Tibial artery (tissue), 4 donors: Measurements from ENCODE around the gene ATP1B4.

Source experiments
- DNase-seq, 2 donors: peaks; one replicate each; pipeline ENCODE4 v3.0.0-alpha.2; 2019
- H3K27ac ChIP-seq, 2 donors: fragments of 200-600 bp; sonication (generic) in 1 of 2; 1 replicate in 1 of 2; 2 replicates in 1 of 2; pipeline ENCODE4 v1.5.1; 2018 to 2019; ENCODE audit warnings: mild to moderate bottlenecking in 1 of 2
- H3K27me3 ChIP-seq, 2 donors: fragments of 200-600 bp; sonication (generic) in 1 of 2; one replicate each; pipeline versions ENCODE4 v1.5.1 to v1.6.0; 2016 to 2019
- H3K36me3 ChIP-seq, 3 donors: fragments of 200-600 bp; sonication (generic) in 2 of 3; one replicate each; pipeline ENCODE4 v1.5.1; 2016 to 2019; ENCODE audit warnings: mild to moderate bottlenecking in 2 of 3
- H3K4me1 ChIP-seq, 4 donors: fragments of 200-600 bp; sonication (generic) in 2 of 4; 1 replicate in 3 of 4; 2 replicates in 1 of 4; pipeline ENCODE4 v1.5.1; 2016 to 2019
- H3K4me3 ChIP-seq, 2 donors: fragments of 200-600 bp; sonication (generic) in 1 of 2; 1 replicate in 1 of 2; 2 replicates in 1 of 2; pipeline ENCODE4 v1.5.1; 2018 to 2019; ENCODE audit warnings: mild to moderate bottlenecking in 2 of 2
- H3K9me3 ChIP-seq, 3 donors: fragments of 200-600 bp; sonication (generic) in 1 of 3; one replicate each; pipeline ENCODE4 v1.5.1; 2016 to 2019
- intact Hi-C: fragments of 100-400 bp; cut with DNase I; formaldehyde crosslinking; loops from one replicate; pipeline ENCODE4 v1.15.0; 2023; ENCODE audit warnings: low total_unique reads
- TF ChIP-seq, protein P1 (sequence below), 2 experiments: fragments of 200-600 bp in 1 of 2; fragments of 450-650 bp in 1 of 2; IDR thresholded peaks; one replicate each; pipeline ENCODE4 v1.5.1; 2017 to 2019; ENCODE audit warnings: antibody characterized with exemption in 2 of 2, mild to moderate bottlenecking in 1 of 2, moderate library complexity in 1 of 2

Gene ATP1B4

DNA sequence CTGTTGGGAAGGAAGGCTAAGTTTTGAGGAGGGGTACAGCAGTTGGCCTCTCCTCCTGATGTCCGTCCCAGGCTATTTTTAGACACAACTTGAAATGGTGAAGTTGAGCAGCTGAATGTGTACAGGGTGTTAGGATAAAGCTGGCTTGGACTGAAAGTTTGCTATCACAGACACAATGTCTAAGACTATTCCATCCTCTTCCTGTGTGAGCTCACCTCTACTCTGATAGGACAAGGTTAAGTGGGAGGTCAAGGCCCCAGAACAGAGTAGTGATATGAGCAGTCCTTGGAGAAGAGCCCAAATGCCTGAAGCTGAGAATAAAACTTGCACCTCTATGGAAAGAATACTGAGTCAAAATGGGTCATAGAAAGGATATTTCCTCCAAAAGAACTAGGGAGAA, 4.1 kb downstream of the ATP1B4 start:
- TF ChIP-seq, protein P1, sequence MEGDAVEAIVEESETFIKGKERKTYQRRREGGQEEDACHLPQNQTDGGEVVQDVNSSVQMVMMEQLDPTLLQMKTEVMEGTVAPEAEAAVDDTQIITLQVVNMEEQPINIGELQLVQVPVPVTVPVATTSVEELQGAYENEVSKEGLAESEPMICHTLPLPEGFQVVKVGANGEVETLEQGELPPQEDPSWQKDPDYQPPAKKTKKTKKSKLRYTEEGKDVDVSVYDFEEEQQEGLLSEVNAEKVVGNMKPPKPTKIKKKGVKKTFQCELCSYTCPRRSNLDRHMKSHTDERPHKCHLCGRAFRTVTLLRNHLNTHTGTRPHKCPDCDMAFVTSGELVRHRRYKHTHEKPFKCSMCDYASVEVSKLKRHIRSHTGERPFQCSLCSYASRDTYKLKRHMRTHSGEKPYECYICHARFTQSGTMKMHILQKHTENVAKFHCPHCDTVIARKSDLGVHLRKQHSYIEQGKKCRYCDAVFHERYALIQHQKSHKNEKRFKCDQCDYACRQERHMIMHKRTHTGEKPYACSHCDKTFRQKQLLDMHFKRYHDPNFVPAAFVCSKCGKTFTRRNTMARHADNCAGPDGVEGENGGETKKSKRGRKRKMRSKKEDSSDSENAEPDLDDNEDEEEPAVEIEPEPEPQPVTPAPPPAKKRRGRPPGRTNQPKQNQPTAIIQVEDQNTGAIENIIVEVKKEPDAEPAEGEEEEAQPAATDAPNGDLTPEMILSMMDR (IDR thresholded peaks at IDR 0.05) = no peak

DNA sequence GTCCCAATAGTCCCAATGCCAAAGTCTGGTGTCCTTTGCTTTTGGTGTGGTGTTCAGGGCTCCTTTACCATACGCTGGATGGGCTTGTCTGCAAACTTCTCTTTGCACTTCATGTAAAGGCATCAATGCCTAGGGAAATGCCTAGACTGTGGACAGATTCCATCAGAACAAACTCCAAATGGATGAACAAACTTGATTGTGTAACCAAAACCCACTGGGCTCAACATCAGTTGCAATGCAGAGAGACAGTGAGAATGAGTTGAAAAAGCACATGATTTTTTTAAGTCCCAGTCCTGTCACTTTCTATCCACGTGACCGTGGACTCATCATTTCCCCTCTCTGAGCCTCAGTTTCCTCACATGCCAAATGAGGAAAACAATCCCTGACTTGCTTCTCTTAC, 4.9 kb downstream of the ATP1B4 start:
- Histone ChIP-seq H3K4me3 (no peak overlapping the region), H3K36me3 (no peaks in the 10 kb centered on the region), H3K9me3 (no peaks in the 10 kb centered on the region), H3K27me3 (no peaks in the 10 kb centered on the region), H3K27ac (no peak overlapping the region), H3K4me1 (no peaks in the 10 kb centered on the region)
- TF ChIP-seq, protein P1 (IDR thresholded peaks at IDR 0.05) = no peak
- no peak for DNase-seq
- intact Hi-C loops = no loop called here

More for the DNA sequence above, 4.1 kb downstream of the ATP1B4 start:
- H3K27me3 ChIP-seq = no peaks in the 10 kb centered on the region
- no peaks in the 10 kb centered on the region for H3K4me1 ChIP-seq
- DNase-seq = no peak
- no peak overlapping the region for H3K4me3 ChIP-seq
- no peak overlapping the region for H3K27ac ChIP-seq
- H3K36me3 ChIP-seq = no peaks in the 10 kb centered on the region
- intact Hi-C loops = no loop called here
- H3K9me3 ChIP-seq = no peaks in the 10 kb centered on the region

DNA sequence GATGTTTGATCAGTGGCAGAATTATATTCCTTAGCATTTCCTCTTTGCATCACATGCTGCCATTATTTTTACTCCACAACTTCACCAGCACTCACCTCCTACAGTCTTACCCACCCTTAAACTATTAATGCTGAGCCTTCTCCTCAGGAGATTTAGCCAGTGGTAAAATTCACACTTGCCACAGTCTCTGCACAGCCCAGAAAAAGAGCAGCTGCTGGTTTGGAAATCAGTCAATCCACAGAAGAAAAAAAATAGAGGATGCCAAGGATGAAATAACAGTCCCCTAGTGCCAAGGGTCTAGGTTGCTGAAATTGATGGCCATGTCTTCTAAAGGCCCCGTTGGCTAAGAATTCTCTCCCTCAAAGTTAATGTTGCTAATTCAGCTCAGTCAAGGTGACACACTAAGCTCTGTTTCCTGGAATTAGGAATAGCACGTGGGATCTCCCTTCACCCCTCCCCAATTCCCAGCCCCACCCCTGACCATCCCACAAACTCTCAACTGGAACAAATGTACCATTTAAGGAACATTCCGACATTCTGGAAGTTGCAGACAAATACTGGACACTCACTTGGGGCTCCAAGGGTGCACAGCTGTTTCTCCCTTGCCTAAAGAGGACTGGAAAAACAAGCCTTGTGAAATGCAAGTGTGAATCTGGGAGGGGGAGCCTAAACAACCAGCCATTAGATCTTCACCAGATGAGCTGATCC, 5.7 kb downstream of the ATP1B4 start:
- Histone ChIP-seq H3K4me1 (peaks cover 0 to 6% (median 0%) of the 10 kb centered on the region in 4 donors), H3K9me3 (no peaks in the 10 kb centered on the region), H3K27me3 (no peaks in the 10 kb centered on the region), H3K4me3 (no peak overlapping the region), H3K27ac (no peak overlapping the region), H3K36me3 (no peaks in the 10 kb centered on the region)
- intact Hi-C loops = no loop called here
- TF ChIP-seq, protein P1 (IDR thresholded peaks at IDR 0.05) = no peak
- DNase-seq = no peak

DNA sequence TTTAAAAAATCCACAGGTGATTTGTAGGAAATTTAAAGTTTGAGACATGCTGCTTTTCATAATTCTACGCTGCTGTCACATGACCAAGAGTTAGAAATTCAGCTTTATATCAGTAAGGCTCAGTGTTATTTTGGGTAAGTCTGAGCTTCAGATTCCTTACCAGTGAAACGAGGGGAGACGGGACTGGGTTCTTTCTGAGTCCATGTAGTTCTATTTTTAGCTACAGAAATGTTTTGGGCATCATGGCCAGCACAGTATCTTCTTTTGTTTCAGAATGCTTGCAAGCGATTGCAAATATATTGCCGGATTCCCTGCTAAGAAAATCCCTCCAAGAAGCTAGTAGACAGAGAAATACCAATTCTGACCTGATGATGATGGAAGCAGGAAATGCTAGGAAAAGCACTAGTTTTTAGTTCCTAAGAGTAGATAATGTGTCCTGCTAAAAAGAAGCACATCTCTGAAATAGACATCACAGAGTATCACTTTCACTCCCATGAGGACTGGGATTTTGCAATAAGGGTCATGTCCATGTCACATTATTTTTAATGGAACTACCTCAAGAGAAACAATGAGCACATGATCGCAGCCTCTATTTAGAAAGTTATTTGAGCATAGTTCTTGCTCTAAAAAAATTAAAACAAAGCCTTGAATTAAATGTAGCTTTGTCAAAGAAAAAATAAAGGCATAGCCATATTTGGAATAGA, 10.9 kb downstream of the ATP1B4 start:
- H3K36me3 ChIP-seq = no peaks in the 10 kb centered on the region
- TF ChIP-seq, protein P1 (IDR thresholded peaks at IDR 0.05) = no peak
- H3K4me1 ChIP-seq = peaks cover 0 to 14% (median 0%) of the 10 kb centered on the region in 4 donors
- intact Hi-C loops = no loop called here
- H3K9me3 ChIP-seq = no peaks in the 10 kb centered on the region
- no peak for DNase-seq
- H3K27ac ChIP-seq = peak overlapping the region in 1 of 2 donors; percentile 28
- no peak overlapping the region for H3K4me3 ChIP-seq
- no peaks in the 10 kb centered on the region for H3K27me3 ChIP-seq

DNA sequence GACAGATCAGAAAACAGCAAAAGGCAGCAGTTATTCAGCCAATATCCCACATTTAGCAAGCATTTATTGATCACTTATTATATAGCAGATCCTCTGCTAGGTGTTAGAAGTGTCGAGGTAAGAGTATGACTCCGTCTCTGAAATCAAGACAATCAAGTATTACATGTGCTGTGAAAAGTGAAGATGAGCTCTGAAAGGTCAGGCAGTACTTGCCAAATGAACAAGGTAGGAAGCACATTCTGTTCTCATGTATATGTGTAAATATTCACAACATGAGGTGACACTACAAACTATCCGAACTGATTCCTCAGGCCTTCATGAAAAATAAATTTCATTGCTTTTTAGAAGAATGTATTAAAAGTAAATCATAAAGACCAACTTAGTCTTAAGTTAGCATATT, 15.3 kb downstream of the ATP1B4 start:
- TF ChIP-seq, protein P1 (IDR thresholded peaks at IDR 0.05) = no peak
- no peak overlapping the region for H3K27ac ChIP-seq
- H3K4me3 ChIP-seq = no peak overlapping the region
- peaks cover 0 to 12% (median 0%) of the 10 kb centered on the region in 4 donors for H3K4me1 ChIP-seq
- H3K36me3 ChIP-seq = no peaks in the 10 kb centered on the region
- DNase-seq = no peak
- intact Hi-C loops = no loop called here
- no peaks in the 10 kb centered on the region for H3K27me3 ChIP-seq
- H3K9me3 ChIP-seq = no peaks in the 10 kb centered on the region
